Nephron (organoid): ENCODE data around the gene RCE1.

Source experiments
- H3K27ac Mint-ChIP-seq, 3 experiments: 2 replicates each; pipeline ENCODE4 v1.8.0; 2020; ENCODE audit warnings: mixed read lengths in 3 of 3, mild to moderate bottlenecking in 2 of 3, moderate library complexity in 1 of 3
- H3K27me3 Mint-ChIP-seq: 2 replicates; pipeline ENCODE4 v1.8.0; 2021; ENCODE audit warnings: low read depth, mild to moderate bottlenecking, moderate library complexity, mixed read lengths
- H3K36me3 Mint-ChIP-seq: 2 replicates; pipeline ENCODE4 v1.8.0; 2020; ENCODE audit warnings: low read depth, mixed read lengths
- H3K4me1 Mint-ChIP-seq: 2 replicates; pipeline ENCODE4 v1.8.0; 2020; ENCODE audit warnings: mixed read lengths
- H3K4me3 Mint-ChIP-seq, 3 experiments: 2 replicates each; pipeline ENCODE4 v1.8.0; 2020; ENCODE audit warnings: mild to moderate bottlenecking in 3 of 3, mixed read lengths in 3 of 3, moderate library complexity in 2 of 3
- H3K9me3 Mint-ChIP-seq: 2 replicates; pipeline ENCODE4 v1.8.0; 2020; ENCODE audit warnings: mixed read lengths
- TF ChIP-seq, protein P1 (sequence below), 3 experiments: fragments of 200-600 bp; sonication (generic); IDR thresholded peaks; one replicate each; pipeline ENCODE4 v1.5.0; 2021; ENCODE audit warnings: antibody characterized with exemption in 3 of 3; ENCODE audit not compliant: unreplicated experiment in 3 of 3

The RCE1 gene

DNA sequence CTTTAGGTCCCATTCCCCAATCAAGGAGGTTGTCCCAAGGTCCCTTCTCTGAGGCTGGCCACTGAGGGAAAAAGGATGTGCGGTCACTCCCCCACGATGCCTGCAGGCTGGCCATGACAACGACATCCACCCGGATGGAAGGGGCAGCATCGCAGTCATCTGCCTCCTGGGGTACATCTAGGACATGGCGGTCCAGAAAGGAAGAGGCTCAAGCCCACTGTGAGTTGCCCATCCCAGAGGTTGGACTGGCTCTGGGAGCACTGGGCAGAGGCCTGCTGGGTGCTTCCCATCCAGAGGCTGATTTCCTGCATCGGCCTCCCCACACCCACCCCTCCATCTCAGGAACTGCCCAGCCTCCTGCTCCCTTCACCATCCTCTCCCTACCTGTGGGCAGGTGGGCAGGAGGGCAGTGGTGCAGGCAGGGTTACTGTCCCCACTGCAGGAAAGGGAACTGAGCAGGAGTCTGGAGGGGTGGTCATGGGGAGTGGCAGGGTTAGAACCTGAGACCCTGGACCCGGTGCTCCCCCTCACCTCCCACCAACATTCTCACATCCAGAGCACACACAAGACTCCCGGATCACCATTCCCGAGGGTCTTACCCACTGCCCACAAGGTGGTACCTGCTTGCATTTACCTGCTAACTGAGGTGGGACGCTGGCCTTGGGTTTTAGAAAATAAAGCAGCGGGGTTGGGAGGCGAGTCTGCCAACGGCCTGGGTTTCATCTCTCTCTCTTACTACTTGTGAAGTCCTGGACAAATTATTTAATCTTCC is 4.4 kb downstream of the RCE1 start:
- H3K9me3 Mint-ChIP-seq = no peaks in the 10 kb centered on the region
- H3K4me1 Mint-ChIP-seq = peaks cover 6% of the 10 kb centered on the region
- TF ChIP-seq, protein P1, sequence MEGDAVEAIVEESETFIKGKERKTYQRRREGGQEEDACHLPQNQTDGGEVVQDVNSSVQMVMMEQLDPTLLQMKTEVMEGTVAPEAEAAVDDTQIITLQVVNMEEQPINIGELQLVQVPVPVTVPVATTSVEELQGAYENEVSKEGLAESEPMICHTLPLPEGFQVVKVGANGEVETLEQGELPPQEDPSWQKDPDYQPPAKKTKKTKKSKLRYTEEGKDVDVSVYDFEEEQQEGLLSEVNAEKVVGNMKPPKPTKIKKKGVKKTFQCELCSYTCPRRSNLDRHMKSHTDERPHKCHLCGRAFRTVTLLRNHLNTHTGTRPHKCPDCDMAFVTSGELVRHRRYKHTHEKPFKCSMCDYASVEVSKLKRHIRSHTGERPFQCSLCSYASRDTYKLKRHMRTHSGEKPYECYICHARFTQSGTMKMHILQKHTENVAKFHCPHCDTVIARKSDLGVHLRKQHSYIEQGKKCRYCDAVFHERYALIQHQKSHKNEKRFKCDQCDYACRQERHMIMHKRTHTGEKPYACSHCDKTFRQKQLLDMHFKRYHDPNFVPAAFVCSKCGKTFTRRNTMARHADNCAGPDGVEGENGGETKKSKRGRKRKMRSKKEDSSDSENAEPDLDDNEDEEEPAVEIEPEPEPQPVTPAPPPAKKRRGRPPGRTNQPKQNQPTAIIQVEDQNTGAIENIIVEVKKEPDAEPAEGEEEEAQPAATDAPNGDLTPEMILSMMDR (IDR thresholded peaks at IDR 0.05; ENCODE audit: unreplicated experiment in 3 of 3) = no peak
- peaks cover 14% of the 10 kb centered on the region for H3K36me3 Mint-ChIP-seq
- no peak overlapping the region for H3K27ac Mint-ChIP-seq
- H3K4me3 Mint-ChIP-seq = peak overlapping the region in 1 of 3 experiments; percentile 27
- H3K27me3 Mint-ChIP-seq = no peaks in the 10 kb centered on the region

DNA sequence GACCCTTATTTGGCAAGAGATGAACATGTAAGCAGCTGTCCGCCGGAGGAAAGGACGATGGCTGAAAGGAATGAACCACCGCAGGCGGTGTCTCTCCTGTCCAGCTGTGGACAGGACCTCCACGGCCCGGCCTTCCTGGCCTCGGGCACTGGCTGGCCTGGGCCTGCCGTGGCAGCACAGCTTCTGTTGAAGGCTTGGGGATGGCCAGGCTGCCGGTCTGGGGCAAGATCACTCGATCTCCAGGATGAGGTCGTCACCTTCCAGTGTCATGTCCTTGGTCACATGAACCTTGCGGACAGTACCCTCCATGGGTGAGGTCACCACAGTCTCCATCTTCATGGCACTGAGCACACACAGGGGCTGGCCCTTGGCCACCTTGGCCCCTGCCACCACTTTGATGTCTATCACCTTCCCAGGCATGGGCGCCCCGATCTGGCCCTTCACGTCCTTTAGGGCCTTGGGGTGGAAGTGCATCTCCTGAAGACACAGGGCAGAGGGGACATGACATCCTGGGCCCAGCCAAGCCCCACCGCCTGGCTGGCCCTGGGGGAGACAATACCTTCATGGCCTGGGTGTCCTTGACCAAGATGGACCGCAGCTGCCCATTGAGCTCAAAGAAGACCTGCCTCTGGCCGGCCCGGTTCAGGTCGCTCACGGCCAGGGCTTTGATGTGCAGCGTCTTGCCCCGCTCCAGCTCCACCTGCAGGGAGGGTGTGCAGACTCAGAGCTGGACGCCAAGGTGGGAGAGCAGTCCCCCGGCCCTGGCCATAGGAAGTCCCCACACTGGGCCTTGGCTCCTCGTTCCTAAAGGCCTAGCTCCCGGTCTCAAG is 5.6 kb downstream of the RCE1 start:
- Mint-ChIP-seq H3K36me3 (peaks cover 12% of the 10 kb centered on the region), H3K4me1 (peaks cover 3% of the 10 kb centered on the region), H3K27ac (no peak overlapping the region), H3K27me3 (no peaks in the 10 kb centered on the region), H3K4me3 (no peak overlapping the region), H3K9me3 (no peaks in the 10 kb centered on the region)
- TF ChIP-seq, protein P1 (IDR thresholded peaks at IDR 0.05; ENCODE audit: unreplicated experiment in 3 of 3) = no peak

DNA sequence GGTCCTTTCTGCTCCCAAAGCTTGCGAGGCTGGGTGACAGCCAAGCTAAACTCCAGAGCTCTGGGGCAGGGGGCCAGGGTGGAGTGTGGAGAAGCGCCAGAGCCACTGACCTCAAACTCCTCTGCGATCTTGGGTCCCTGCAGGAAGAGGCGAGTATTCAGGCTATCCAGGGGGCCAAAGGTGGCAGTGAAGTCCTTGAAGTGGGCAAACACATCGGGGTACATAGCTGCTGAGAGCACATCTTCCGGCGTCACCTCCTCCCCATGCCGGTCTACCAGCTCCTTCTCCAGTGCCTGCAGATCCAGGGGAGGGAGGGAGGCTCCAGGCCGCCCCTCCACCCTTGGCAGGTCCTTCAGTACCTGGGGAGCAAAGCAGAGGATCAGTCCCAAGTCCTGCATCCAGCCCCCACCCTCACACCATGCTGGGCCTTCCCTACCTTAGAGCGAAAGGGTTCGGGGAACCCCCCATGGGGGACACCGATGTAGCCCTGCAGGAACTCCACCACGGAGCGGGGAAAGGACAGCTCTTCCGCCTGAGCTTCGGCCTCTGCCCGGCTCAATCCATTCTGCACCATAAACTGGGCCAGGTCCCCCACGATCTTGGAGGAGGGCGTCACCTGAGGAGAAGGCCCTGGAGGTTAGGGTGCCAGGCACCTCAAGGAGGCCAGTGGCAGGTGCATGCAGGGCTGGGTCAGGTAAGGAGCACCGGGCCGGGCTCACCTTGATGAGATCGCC is 6.4 kb downstream of the RCE1 start:
- Mint-ChIP-seq H3K4me1 (no peaks in the 10 kb centered on the region), H3K4me3 (no peak overlapping the region), H3K9me3 (no peaks in the 10 kb centered on the region), H3K27me3 (no peaks in the 10 kb centered on the region), H3K36me3 (peaks cover 10% of the 10 kb centered on the region), H3K27ac (no peak overlapping the region)
- TF ChIP-seq, protein P1 (IDR thresholded peaks at IDR 0.05; ENCODE audit: unreplicated experiment in 3 of 3) = no peak

DNA sequence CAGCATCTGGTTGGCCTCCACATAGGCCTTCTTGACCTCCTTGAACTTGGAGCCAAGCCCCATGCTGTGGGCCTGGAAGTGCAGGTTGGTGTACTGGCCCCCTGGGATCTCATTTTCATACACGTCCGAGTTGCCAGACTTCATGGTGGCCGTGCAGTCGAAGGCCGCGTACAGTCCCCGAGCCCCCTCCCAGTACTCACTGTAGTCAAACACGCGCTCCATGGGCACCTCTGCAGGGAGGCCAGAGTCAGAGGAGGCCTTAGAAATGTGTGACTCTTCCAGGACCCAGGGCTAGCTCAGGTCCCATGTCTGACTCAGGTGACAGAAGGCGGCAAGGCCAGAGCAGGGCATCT is 7.0 kb downstream of the RCE1 start:
- TF ChIP-seq, protein P1 (IDR thresholded peaks at IDR 0.05; ENCODE audit: unreplicated experiment in 3 of 3) = no peak
- H3K27ac Mint-ChIP-seq = no peak overlapping the region
- H3K36me3 Mint-ChIP-seq = peaks cover 7% of the 10 kb centered on the region
- no peaks in the 10 kb centered on the region for H3K9me3 Mint-ChIP-seq
- no peaks in the 10 kb centered on the region for H3K27me3 Mint-ChIP-seq
- no peak overlapping the region for H3K4me3 Mint-ChIP-seq
- peaks cover 3% of the 10 kb centered on the region for H3K4me1 Mint-ChIP-seq

DNA sequence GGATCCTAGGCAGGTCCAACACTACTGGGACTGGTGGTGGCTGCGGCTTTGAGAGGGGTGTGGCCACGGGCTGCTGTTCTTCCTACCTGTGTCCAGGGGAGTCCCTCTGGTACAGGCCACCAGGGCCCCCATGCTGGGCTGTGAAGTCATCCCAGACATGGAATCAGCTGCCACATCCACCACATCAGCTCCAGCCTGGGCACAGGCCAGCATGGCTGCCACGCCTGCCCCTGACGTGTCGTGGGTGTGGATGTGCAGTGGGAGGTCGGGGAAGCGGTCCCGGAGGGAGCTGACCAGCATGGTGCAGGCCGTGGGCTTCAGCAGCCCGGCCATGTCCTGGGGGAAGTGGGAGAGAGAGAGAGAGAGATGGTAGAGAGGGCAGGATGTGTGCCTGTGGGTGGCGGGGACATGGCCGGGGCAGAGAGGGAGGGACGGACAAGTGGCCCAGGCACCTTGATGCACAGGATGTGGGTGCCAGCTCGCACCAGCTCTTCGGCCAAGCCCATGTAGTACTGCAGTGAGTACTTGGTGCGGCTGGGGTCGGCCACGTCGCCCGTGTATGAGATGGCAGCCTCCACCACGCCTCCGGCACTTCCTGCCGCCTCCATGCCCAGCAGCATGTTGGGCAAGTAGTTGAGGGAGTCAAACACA is 7.5 kb downstream of the RCE1 start:
- no peak overlapping the region for H3K4me3 Mint-ChIP-seq
- H3K36me3 Mint-ChIP-seq = peaks cover 4% of the 10 kb centered on the region
- H3K9me3 Mint-ChIP-seq = no peaks in the 10 kb centered on the region
- peaks cover 8% of the 10 kb centered on the region for H3K4me1 Mint-ChIP-seq
- TF ChIP-seq, protein P1 (IDR thresholded peaks at IDR 0.05; ENCODE audit: unreplicated experiment in 3 of 3) = no peak
- no peak overlapping the region for H3K27ac Mint-ChIP-seq
- H3K27me3 Mint-ChIP-seq = no peaks in the 10 kb centered on the region
